B cell (primary cell): ENCODE results near the gene RHCG.

Source experiments
- CTCF ChIP-seq: fragments of 200-600 bp; IDR thresholded peaks from one replicate; pipeline ENCODE4 v1.8.0; 2022; ENCODE audit warnings: antibody characterized with exemption, mild to moderate bottlenecking
- EZH2 ChIP-seq: IDR thresholded peaks from 2 replicates; pipeline ENCODE4 v1.6.1; 2012; ENCODE audit warnings: borderline replicate concordance, low read depth, mild to moderate bottlenecking, moderate library complexity, low read length; ENCODE audit not compliant: insufficient read depth, poor library complexity, severe bottlenecking

- TF ChIP-seq CTCF (no peak), EZH2 (no peak)
Measured at GRCh38 chr15:89506026-89506686, 9.8 kb upstream of the RHCG start.
